ENCODE data around the gene TNFRSF6B. TPM values are rescaled to one million over a fixed set of nuclear protein-coding genes. Genes with fewer than 3 reads are reported as not detected.

TNFRSF6B gene
- total and polyA plus RNA-seq, 8 donors = 0.31 to 31.0 (median 2.1) TPM

- FAIRE-seq (no peak), ATAC-seq (no peak), DNase-seq (peak in 4 of 6 donors; percentile 17 to 82 (median 43))
- peaks cover 0 to under 1% (median 0%) of the 10 kb centered on the region in 3 donors for H3K4me1 ChIP-seq
- no peak for TF ChIP-seq CTCF (IDR thresholded peaks at IDR 0.05)
- H3K9me3 ChIP-seq = no peaks in the 10 kb centered on the region
- intact Hi-C loops (cut with DNase I) = no loop called here
- H3K4me3 ChIP-seq = no peak overlapping the region
- no peaks in the 10 kb centered on the region for H3K36me3 ChIP-seq
- H3K27me3 ChIP-seq = no peaks in the 10 kb centered on the region
- 85 to 91% methylated on average over 29 of the region's 29 CpGs for WGBS, 2 donors
- H3K27ac ChIP-seq = peak overlapping the region; percentile 39 to 83 (median 60)
Observed at GRCh38 chr20:63687419-63688178, 8.9 kb upstream of the TNFRSF6B start.

- peak overlapping the region in 1 of 4 donors; percentile 61 for H3K27ac ChIP-seq
Observed at GRCh38 chr20:63688228-63689045, 8.0 kb upstream of the TNFRSF6B start.

GRCh38 chr20:63689046-63690002 is 7.1 kb upstream of the TNFRSF6B start:
- no peak for TF ChIP-seq CTCF (IDR thresholded peaks at IDR 0.05)
- DNase-seq (peak in 2 of 6 donors; percentile 33 to 79), FAIRE-seq (no peak), ATAC-seq (no peak)
- intact Hi-C loops (cut with DNase I) = no loop called here
- Histone ChIP-seq H3K27me3 (no peaks in the 10 kb centered on the region), H3K4me1 (no peaks in the 10 kb centered on the region), H3K9me3 (no peaks in the 10 kb centered on the region), H3K36me3 (no peaks in the 10 kb centered on the region), H3K27ac (no peak overlapping the region), H3K4me3 (no peak overlapping the region)
- 90% methylated on average over 36 to 44 of the region's 44 CpGs for WGBS, 2 donors

More at GRCh38 chr20:63688228-63689045, 8.0 kb upstream of the TNFRSF6B start:
- intact Hi-C loops (cut with DNase I) = no loop called here
- DNase-seq (peak in 3 of 6 donors; percentile 23 to 71 (median 30)), ATAC-seq (no peak), FAIRE-seq (no peak)
- no peaks in the 10 kb centered on the region for H3K4me1 ChIP-seq
- H3K4me3 ChIP-seq = no peak overlapping the region
- no peaks in the 10 kb centered on the region for H3K27me3 ChIP-seq
- H3K36me3 ChIP-seq = no peaks in the 10 kb centered on the region
- no peaks in the 10 kb centered on the region for H3K9me3 ChIP-seq
- WGBS, 2 donors = 83 to 89% methylated on average over 31 of the region's 31 CpGs
- no peak for TF ChIP-seq CTCF (IDR thresholded peaks at IDR 0.05)

- FAIRE-seq (no peak), DNase-seq (peak in 1 of 6 donors; percentile 81), ATAC-seq (no peak)
- no peaks in the 10 kb centered on the region for H3K4me1 ChIP-seq
- no peak overlapping the region for H3K4me3 ChIP-seq
- no peak overlapping the region for H3K27ac ChIP-seq
- H3K36me3 ChIP-seq = no peaks in the 10 kb centered on the region
- no peak for TF ChIP-seq CTCF (IDR thresholded peaks at IDR 0.05)
- no peaks in the 10 kb centered on the region for H3K27me3 ChIP-seq
- intact Hi-C loops (cut with DNase I) = no loop called here
- H3K9me3 ChIP-seq = no peaks in the 10 kb centered on the region
- WGBS, 2 donors = 91 to 94% methylated on average over 35 to 40 of the region's 40 CpGs
Observed at GRCh38 chr20:63690003-63690897, 6.2 kb upstream of the TNFRSF6B start.

All from pancreas (tissue), 10 donors.